HFFc6 (cell line): ENCODE data around the gene GALNT15. TPM values are rescaled to one million over a fixed set of nuclear protein-coding genes. Genes with fewer than 3 reads are reported as not detected.

Experiments used
- DNase-seq: peaks from one replicate; pipeline ENCODE4 v3.0.0-alpha.2; 2018
- H3K27ac Mint-ChIP-seq: 2 replicates; pipeline ENCODE4 v1.8.0; 2020; ENCODE audit warnings: mild to moderate bottlenecking, mixed read lengths
- H3K27me3 Mint-ChIP-seq: 2 replicates; pipeline ENCODE4 v1.8.0; 2021; ENCODE audit warnings: mild to moderate bottlenecking, moderate library complexity, mixed read lengths; ENCODE audit not compliant: insufficient read depth
- H3K36me3 Mint-ChIP-seq: 2 replicates; pipeline ENCODE4 v1.8.0; 2021; ENCODE audit warnings: low read depth, mixed read lengths
- H3K4me1 Mint-ChIP-seq: 2 replicates; pipeline ENCODE4 v1.8.0; 2020; ENCODE audit warnings: low read depth, mixed read lengths
- H3K4me3 Mint-ChIP-seq: 2 replicates; pipeline ENCODE4 v1.8.0; 2020; ENCODE audit warnings: mild to moderate bottlenecking, moderate library complexity, mixed read lengths
- H3K9me3 Mint-ChIP-seq: 2 replicates; pipeline ENCODE4 v1.8.0; 2020; ENCODE audit warnings: mild to moderate bottlenecking, mixed read lengths
- CTCF ChIP-seq: fragments of 200-600 bp; sonication (generic); IDR thresholded peaks from 2 replicates; pipeline ENCODE4 v1.5.0; 2021; ENCODE audit warnings: antibody characterized with exemption, mild to moderate bottlenecking
- total RNA-seq, 6 experiments: library from RNA; stranded (reverse); fragmentation: NEBNext Ultra II Directional; extraction: Animal tissue kit (Norgen Biotek cat#: 25700); gene quantifications; 2 replicates in 1 of 6; 3 replicates in 5 of 6; pipeline ENCODE4 v1.2.3, GENCODE V29; 2021

Gene GALNT15
- total RNA-seq, 6 experiments from 2014 or later, result 5.5 to 7.2 (median 6.4) TPM

- Mint-ChIP-seq H3K9me3 (no peaks in the 10 kb centered on the region), H3K4me1 (peaks cover 97% of the 10 kb centered on the region), H3K4me3 (peak overlapping the region; percentile 14; the same call in 1 of the 2 replicates), H3K27me3 (peaks cover 1% of the 10 kb centered on the region; the same call in 1 of the 2 replicates), H3K27ac (peak overlapping the region; percentile 22), H3K36me3 (no peaks in the 10 kb centered on the region)
- no peak for DNase-seq
- TF ChIP-seq CTCF, result no peak; the same call in none of the 2 replicates
These were observed 4.1 kb downstream of the GALNT15 start for GRCh38 chr3:16178628-16178988.

GRCh38 chr3:16179261-16179660 lies 4.8 kb downstream of the GALNT15 start:
- Mint-ChIP-seq H3K36me3 (no peaks in the 10 kb centered on the region), H3K27me3 (peaks cover 1% of the 10 kb centered on the region; the same call in 1 of the 2 replicates), H3K4me3 (no peak overlapping the region; the same call in 1 of the 2 replicates), H3K4me1 (peaks cover 97% of the 10 kb centered on the region), H3K9me3 (no peaks in the 10 kb centered on the region), H3K27ac (peak overlapping the region; percentile 85)
- DNase-seq, result no peak
- no peak for TF ChIP-seq CTCF

GRCh38 chr3:16179771-16180736 lies 5.6 kb downstream of the GALNT15 start:
- Mint-ChIP-seq H3K36me3 (no peaks in the 10 kb centered on the region), H3K4me1 (peaks cover 92% of the 10 kb centered on the region), H3K4me3 (peak overlapping the region; percentile 46), H3K9me3 (no peaks in the 10 kb centered on the region), H3K27me3 (peaks cover 1% of the 10 kb centered on the region; the same call in 1 of the 2 replicates), H3K27ac (peak overlapping the region; percentile 85)
- no peak for TF ChIP-seq CTCF
- DNase-seq, result peak; percentile 69

GRCh38 chr3:16180737-16181134 lies 6.3 kb downstream of the GALNT15 start:
- no peak for DNase-seq
- no peak for TF ChIP-seq CTCF
- Mint-ChIP-seq H3K4me1 (peaks cover 93% of the 10 kb centered on the region), H3K27me3 (peaks cover 1% of the 10 kb centered on the region; the same call in 1 of the 2 replicates), H3K4me3 (peak overlapping the region; percentile 48; the same call in 1 of the 2 replicates), H3K9me3 (no peaks in the 10 kb centered on the region), H3K27ac (peak overlapping the region; percentile 85), H3K36me3 (no peaks in the 10 kb centered on the region)

GRCh38 chr3:16181361-16181760 lies 6.9 kb downstream of the GALNT15 start:
- Mint-ChIP-seq H3K4me3 (peak overlapping the region; percentile 48; the same call in 1 of the 2 replicates), H3K27me3 (peaks cover 1% of the 10 kb centered on the region; the same call in 1 of the 2 replicates), H3K9me3 (no peaks in the 10 kb centered on the region), H3K4me1 (peaks cover 93% of the 10 kb centered on the region), H3K27ac (peak overlapping the region; percentile 85), H3K36me3 (no peaks in the 10 kb centered on the region)
- DNase-seq, result peak; percentile 65
- TF ChIP-seq CTCF, result no peak
